ENCODE measurements around the gene RDH14.

RDH14 gene

DNA sequence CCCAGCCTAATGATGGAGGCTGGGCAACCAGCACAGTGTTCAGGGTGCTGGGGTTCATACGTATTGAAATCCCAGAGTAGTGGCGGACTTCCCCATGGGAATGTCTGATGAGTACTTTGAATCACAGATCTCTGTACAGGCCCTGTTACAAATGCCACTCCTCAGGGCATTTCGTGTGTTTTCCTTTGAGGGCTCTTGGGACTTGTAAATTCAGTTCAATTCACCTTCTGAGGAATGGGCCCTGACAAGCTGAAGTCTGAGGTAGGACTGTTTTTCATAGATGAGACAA, 288 bp upstream of the RDH14 start:
- no peak for FAIRE-seq

DNA sequence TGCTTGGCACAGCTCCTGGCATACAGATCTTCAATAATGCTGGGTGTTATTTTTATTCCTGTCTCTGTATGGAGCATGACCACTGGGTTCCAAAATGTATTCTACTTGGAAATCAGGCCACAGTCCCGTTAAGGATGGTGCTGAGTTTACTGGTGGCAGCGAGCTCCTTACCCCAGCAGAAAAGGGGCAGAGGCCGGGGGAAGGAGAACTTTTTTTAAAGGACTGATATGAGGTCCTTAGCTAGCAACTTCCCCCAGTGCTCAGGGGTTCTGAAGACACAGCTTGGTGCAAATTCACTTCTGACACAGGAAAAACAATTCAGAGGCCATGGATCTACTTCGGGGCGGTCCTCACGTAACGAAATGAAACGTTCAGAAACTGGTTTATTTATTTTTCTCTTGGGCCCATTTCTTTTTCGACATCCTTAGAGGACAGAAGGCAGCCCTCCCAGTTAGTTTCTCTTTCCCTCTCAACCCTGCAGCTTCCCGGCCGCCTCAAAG, 872 bp downstream of the RDH14 start:
- no peak for FAIRE-seq

- FAIRE-seq = no peak
These were observed 2.0 kb downstream of the RDH14 start for GRCh38 chr2:18558458-18558857.

DNA sequence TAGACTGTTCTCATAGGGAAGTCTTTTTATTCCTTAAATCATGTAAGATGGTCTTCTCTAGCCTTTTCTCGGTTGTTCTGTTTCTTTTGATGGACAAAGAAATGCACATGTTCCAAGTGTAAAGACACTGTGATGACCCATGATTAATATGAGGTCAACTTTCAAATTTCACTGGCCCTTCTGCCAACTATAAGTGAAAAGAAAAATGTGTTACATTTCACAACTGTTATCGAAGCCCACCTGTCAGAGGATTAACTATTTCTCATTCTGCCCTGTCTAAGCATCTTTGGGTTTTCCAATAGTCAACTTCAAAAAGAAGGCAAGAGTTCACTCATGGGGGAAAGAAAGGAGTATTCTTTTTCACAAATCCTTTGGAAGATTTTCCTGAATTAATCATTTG, 3.3 kb downstream of the RDH14 start:
- FAIRE-seq = no peak

- no peak for FAIRE-seq
These were observed 7.9 kb downstream of the RDH14 start for GRCh38 chr2:18552351-18553077.

DNA sequence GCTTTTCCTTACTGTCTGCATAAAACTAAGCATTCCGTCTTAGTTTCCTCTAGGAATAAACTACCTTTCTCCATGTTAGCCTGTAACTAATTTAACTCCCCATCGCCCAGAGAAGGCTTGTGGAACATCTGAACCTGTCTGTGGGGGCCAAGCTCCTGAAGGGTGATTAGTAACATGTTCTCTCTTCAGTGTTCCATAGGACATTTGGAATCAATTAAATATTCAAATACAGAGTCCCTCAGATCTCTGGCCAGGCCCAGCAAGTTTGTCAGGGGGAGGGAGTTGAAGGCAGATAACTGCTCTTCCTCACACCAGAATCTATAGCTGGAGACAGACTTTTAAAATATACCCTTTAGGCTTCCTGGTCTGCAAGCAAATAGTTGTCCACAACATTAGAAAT, 8.8 kb downstream of the RDH14 start:
- no peak for FAIRE-seq

GRCh38 chr2:18551169-18551568, 9.3 kb downstream of the RDH14 start:
- no peak for FAIRE-seq

DNA sequence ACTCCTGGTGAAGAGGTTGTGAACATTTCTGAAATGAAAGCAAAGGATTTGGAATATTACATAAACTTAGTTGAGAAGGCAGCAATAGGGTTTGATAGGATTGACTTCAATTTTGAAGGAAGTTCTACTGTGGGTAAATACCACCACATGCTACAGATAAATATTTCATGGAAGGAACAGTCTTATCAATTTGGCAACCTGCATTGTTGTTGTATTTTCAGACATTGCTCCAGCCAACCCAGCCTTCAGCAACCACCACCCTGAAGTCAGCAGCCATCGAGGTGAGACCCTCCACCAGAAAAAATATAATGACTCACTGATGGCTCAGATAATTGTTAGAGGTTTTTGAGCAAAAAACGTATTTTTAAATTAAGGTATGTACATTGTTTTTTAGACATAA, 10.0 kb downstream of the RDH14 start:
- no peak for FAIRE-seq

DNA sequence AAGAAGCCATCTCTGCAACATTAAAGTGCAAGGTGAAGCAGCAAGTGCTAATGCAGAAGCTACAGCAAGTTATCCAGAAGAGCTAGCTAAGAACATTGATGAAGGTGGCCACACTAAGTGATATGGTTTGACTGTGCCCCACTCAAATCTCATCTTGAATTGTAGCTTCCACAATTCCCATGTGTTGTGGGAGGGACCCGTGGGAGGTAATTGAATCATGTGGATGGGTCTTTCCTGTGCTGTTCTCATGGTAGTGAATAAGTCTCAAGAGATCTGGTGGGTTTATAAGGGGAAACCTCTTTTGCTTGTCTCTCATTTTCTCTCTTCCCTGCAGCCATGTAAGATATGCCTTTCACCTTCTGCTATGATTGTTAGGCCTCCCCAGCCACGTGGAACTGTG, 11.4 kb downstream of the RDH14 start:
- no peak for FAIRE-seq

DNA sequence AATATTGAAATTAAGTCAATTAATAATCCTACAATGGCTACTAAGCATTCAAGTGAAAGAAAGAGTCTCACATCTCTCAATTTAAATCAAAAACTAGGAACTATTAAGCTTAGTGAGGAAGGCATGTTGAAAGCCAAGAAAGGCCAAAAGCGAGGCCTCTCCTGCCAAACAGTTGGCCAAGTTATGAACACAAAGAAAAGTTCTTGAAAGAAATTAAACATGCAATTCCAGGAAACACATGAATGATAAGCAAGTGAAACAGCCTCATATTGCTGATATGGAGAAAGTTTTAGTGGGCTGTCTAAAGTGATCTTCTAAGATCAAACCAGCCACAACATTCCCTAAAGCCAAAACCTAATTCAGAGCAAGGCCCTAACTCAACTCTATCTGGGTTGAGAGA, 11.8 kb downstream of the RDH14 start:
- no peak for FAIRE-seq

DNA sequence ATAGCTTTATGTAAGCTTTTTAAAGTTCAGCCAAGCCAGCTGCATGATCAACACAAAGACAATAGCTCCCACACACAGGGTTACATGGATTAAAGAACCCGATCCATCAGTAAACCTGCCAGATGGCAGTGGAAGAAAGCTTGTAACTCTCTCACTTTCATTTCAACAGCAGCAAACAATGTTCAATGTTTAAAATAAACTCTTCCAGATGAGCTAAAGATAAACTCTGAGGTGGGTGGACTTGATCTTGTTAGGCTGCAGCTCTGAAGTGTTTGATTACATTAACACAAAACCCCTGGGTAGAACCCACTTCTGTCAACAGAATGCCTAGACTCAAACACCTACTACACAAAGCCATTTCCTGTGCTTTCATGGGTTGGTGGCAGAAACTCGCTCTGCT, 13.9 kb downstream of the RDH14 start:
- FAIRE-seq = no peak

DNA sequence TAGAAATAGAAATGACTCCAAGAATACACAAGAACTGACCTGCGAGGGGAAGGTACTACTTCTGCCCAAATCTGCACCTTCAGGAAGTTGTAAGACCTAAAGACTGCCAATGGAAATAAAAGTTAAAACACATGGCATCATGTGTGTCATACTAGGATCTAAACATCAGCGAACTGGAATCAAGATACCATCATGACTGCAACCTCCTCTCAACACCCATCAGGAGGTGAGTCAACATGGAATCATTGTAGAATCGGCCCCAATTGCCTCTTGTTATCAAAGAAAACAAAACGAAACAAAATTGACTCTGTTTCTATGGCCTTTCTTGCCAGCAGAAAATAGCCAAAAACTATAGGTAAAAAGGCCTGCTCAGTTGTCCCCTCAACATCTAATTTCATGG, 15.1 kb downstream of the RDH14 start:
- no peak for FAIRE-seq

DNA sequence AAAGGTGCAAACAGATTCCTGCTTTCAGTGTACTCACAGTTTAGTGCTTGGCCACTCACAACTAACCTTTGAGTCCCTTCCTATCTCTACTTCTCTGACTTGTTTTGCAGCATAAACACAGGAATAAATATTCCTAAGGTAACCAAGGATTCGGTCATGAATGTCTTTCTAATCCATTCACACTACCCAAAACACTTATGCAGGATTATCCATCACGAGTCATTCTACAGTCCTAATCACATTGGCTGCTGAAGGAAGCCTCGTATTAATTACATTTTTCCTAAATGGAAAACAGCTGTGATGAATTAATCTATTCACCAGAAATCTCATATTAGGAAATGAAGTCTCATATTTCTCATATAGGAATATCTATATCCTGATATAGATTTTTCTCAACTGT, 16.3 kb downstream of the RDH14 start:
- FAIRE-seq = no peak

GRCh38 chr2:18540872-18541271, 19.6 kb downstream of the RDH14 start:
- FAIRE-seq = peak; percentile 33

- FAIRE-seq = no peak
These were observed 23.8 kb downstream of the RDH14 start for GRCh38 chr2:18536697-18537096.

DNA sequence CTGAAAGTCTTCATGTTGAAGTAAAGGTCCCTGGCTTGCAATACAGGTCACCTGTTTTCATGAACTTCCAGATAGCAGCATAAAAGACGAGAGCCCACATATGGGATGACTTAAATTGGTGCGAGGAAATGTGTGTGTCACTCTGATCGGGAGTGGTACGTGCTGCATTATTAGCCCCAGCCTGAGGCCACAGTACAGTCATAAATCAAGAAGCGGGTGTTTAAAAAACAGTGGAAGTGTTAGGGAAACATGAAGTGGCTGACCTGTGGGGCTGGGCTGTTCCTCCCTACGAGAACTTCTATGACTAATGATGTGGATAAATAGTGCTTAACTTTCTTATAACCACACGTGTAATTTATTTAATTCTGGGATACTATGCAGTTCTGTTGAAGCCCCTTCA, 24.4 kb downstream of the RDH14 start:
- FAIRE-seq = no peak

- FAIRE-seq = no peak
These were observed 29.3 kb downstream of the RDH14 start for GRCh38 chr2:18531194-18531593.

DNA sequence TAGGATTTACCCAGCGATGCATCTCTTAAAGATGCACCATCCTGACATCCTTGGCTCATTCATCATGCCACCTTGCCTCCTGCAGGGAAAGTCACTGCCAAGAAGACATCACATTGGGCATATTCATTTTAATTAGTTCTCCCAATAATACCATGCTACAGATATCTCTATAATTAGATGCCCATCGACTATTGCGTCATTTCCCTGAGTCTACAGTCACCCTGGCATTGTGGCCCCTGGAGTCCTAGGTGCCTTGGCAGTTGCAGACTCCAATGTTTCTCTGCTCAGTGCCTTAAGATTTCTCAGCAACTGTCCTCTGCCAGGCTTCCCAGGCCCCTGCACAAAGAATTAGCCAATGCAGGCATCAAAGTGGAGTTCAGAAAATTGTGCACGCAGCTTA, 32.6 kb downstream of the RDH14 start:
- FAIRE-seq = no peak

GRCh38 chr2:18527326-18527725, 33.1 kb downstream of the RDH14 start:
- no peak for FAIRE-seq

- no peak for FAIRE-seq
These were observed 34.0 kb downstream of the RDH14 start for GRCh38 chr2:18526429-18526828.

DNA sequence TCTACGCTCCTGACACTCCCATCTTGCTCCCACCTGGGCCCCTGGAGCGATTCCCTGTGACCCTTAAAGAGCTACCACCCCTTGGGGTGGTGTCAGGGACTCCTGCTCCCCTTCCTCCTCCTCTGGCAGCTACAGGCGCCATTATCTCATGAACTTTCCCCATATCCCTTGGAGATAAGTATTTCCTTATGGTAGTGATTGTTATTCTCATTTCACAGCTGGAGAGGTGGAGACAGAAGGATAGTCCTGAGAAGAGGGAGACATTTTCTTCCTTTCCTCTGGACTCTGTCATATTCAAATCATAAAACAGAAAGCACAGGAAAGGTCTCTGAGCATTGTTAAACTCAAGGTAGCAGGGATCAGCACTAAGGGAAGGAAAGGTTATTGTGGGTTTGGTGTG, 34.6 kb downstream of the RDH14 start:
- no peak for FAIRE-seq

GRCh38 chr2:18525236-18525635, 35.2 kb downstream of the RDH14 start:
- no peak for FAIRE-seq

GRCh38 chr2:18522484-18523146, 37.8 kb downstream of the RDH14 start:
- no peak for FAIRE-seq

- FAIRE-seq = peak; percentile 95
These were observed 39.7 kb downstream of the RDH14 start for GRCh38 chr2:18520451-18521425.

Data from islet of Langerhans (tissue), 1 donor.